Adrenal gland (tissue), 12 donors: ENCODE data around the gene TMEM116. TPM values are rescaled to one million over a fixed set of nuclear protein-coding genes. Genes with fewer than 3 reads are reported as not detected.

Experiments used
- microRNA-seq, 3 donors: library from miRNA; unstranded; fragments of <30 nt; microRNA quantifications; one replicate each; pipeline ENCODE4, GENCODE V29; 2017 to 2020
- polyA plus RNA-seq, 3 donors: library from polyadenylated mRNA; stranded (reverse); fragments of 200-250 nt in 2 of 3; fragments of 350-450 nt in 1 of 3; fragmentation: Illumina TruSeq in 1 of 3; extraction: RNeasy Lipid Tissue Mini Kit (QIAGEN cat#74804) in 1 of 3; gene quantifications; one replicate each; pipeline ENCODE4 v1.2.3, GENCODE V29; 2013 to 2014
- small RNA-seq, 2 donors: library from RNA; depleted of rRNA; stranded (forward); fragments of <200 nt; gene quantifications; one replicate each; pipeline ENCODE3, GENCODE V24; 2016
- total RNA-seq, 9 donors: library from RNA; depleted of rRNA in 4 of 9; stranded (reverse); fragments of >200 nt in 4 of 9; fragments of 120-200 nt in 1 of 9; fragmentation: NEBNext Ultra II Directional in 1 of 9; extraction: Animal tissue kit (Norgen Biotek cat#: 25700) in 1 of 9; gene quantifications; one replicate each; pipeline versions ENCODE4 v1.1.0 to v1.2.4, GENCODE V29; 2013 to 2023
- donor health status: healthy with polysubstance abuse.
- donor health status: Bipolar disorder and iron deficiency.
- donor health status: DM: yes; HTN: yes; CAD: no.
- donor health status: DM: no; HTN: no; CAD: no.
- donor health status: DM: no; HTN: no; CAD: no.
- donor health status: DM: yes; HTN: yes; CAD: no.

TMEM116 gene
- total and polyA plus RNA-seq, 12 donors = 6.3 to 32.4 (median 18.8) TPM

Small RNA genes lying within 50 kb of the gene (microRNA-seq; reads per million reads assigned to microRNA genes)
- gene MIR3657 = 0 reads per million in 3 donors

Small RNA genes lying within 50 kb of the gene (small RNA-seq; reads per million reads assigned to genes)
- gene AC004024.1 (0 to 0.17 reads per million in 2 donors), gene MIR3657 (0 reads per million in 2 donors)

Other genes with a start within 250 kb of the TMEM116 start
- gene ALDH2, start 246.2 kb downstream of the TMEM116 start, total RNA-seq = 100 to 1,000 TPM; 147 to 536 (median 400) TPM
- 100 to 1,000 TPM in 2 of 3 donors, 10 to 100 TPM in 1; 52.2 to 263 (median 138) TPM for gene ALDH2, start 246.2 kb downstream of the TMEM116 start, polyA plus RNA-seq
- gene MAPKAPK5, start 170.9 kb downstream of the TMEM116 start, total RNA-seq = 10 to 100 TPM; 33.9 to 62.1 (median 49.2) TPM
- gene MAPKAPK5, start 170.9 kb downstream of the TMEM116 start, polyA plus RNA-seq = 10 to 100 TPM; 13.8 to 46.2 (median 14.0) TPM
- 100 to 1,000 TPM in 4 of 9 donors, 10 to 100 TPM in 5; 73.2 to 141 (median 99.4) TPM for gene ERP29, start 261 bp upstream of the TMEM116 start, total RNA-seq
- 100 to 1,000 TPM in 1 of 3 donors, 10 to 100 TPM in 2; 68.5 to 133 (median 83.3) TPM for gene ERP29, start 261 bp upstream of the TMEM116 start, polyA plus RNA-seq
- 10 to 100 TPM in 8 of 9 donors, 1 to 10 TPM in 1; 9.4 to 32.6 (median 23.4) TPM for gene NAA25, start 95.6 kb upstream of the TMEM116 start, total RNA-seq
- 10 to 100 TPM in 1 of 3 donors, 1 to 10 TPM in 2; 7.2 to 31.8 (median 7.2) TPM for gene NAA25, start 95.6 kb upstream of the TMEM116 start, polyA plus RNA-seq
- gene TRAFD1, start 112.4 kb upstream of the TMEM116 start, total RNA-seq = 10 to 100 TPM; 18.2 to 45.9 (median 31.3) TPM
- gene TRAFD1, start 112.4 kb upstream of the TMEM116 start, polyA plus RNA-seq = 10 to 100 TPM; 11.4 to 25.7 (median 13.9) TPM